Gastroesophageal sphincter (tissue), 3 donors: Measurements from ENCODE around the gene HOXC12.

ENCODE experiments used
- POLR2A ChIP-seq, 2 donors: fragments of 450-650 bp; IDR thresholded peaks; one replicate each; pipeline ENCODE4 v1.6.1; 2017; ENCODE audit warnings: antibody characterized with exemption in 2 of 2, mild to moderate bottlenecking in 2 of 2, moderate library complexity in 1 of 2
- TF ChIP-seq, protein P1 (sequence below), 4 experiments: fragments of 200-600 bp in 2 of 4; fragments of 450-650 bp in 2 of 4; sonication (generic) in 1 of 4; IDR thresholded peaks; one replicate each; pipeline ENCODE4 v1.5.1; 2017 to 2019; ENCODE audit warnings: antibody characterized with exemption in 4 of 4, mild to moderate bottlenecking in 2 of 4, moderate library complexity in 2 of 4

GRCh38 chr12:53930591-53931255 lies 24.0 kb upstream of the HOXC12 start:
- TF ChIP-seq, protein P1, sequence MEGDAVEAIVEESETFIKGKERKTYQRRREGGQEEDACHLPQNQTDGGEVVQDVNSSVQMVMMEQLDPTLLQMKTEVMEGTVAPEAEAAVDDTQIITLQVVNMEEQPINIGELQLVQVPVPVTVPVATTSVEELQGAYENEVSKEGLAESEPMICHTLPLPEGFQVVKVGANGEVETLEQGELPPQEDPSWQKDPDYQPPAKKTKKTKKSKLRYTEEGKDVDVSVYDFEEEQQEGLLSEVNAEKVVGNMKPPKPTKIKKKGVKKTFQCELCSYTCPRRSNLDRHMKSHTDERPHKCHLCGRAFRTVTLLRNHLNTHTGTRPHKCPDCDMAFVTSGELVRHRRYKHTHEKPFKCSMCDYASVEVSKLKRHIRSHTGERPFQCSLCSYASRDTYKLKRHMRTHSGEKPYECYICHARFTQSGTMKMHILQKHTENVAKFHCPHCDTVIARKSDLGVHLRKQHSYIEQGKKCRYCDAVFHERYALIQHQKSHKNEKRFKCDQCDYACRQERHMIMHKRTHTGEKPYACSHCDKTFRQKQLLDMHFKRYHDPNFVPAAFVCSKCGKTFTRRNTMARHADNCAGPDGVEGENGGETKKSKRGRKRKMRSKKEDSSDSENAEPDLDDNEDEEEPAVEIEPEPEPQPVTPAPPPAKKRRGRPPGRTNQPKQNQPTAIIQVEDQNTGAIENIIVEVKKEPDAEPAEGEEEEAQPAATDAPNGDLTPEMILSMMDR (IDR thresholded peaks at IDR 0.05): no peak
- no peak for TF ChIP-seq POLR2A (IDR thresholded peaks at IDR 0.05)
